NCI-H2107 treated with DMSO at 0.1 percent for 48 hours (cell line): Measurements from ENCODE around the gene CLEC4E.
"Not testable (repeated sequence)": the region's sequence is repeated elsewhere in the genome, so short reads cannot be mapped to it uniquely, and the experiment has no call there.

Source experiments
- DNase-seq: peaks from one replicate; lab custom pipeline; 2025; ENCODE audit not compliant: unreplicated experiment; lab: John Stamatoyannopoulos, UW

The CLEC4E gene

GRCh38 chr12:8540831-8541230 is at the start of gene CLEC4E:
Gene CLEC4E (minus strand): TSS chr12:8540905. CDS start chr12:8540797, 108 bp downstream.
- DNase-seq, result not testable (repeated sequence)

GRCh38 chr12:8589679-8590078 is 49.0 kb upstream of the CLEC4E start:
- DNase-seq, result no peak

GRCh38 chr12:8584478-8584877 is 43.8 kb upstream of the CLEC4E start:
- not testable (repeated sequence) for DNase-seq

- no peak for DNase-seq
Measured at GRCh38 chr12:8584004-8584403, 43.3 kb upstream of the CLEC4E start.

- no peak for DNase-seq
Measured at GRCh38 chr12:8581098-8581784, 40.5 kb upstream of the CLEC4E start.

GRCh38 chr12:8577879-8578278 is 37.2 kb upstream of the CLEC4E start:
- DNase-seq, result no peak

GRCh38 chr12:8572507-8572906 is 31.8 kb upstream of the CLEC4E start:
- DNase-seq, result no peak

- DNase-seq, result no peak
Measured at GRCh38 chr12:8566525-8566924, 25.8 kb upstream of the CLEC4E start.

GRCh38 chr12:8566052-8566451 is 25.3 kb upstream of the CLEC4E start:
- not testable (repeated sequence) for DNase-seq

- DNase-seq, result no peak
Measured at GRCh38 chr12:8564656-8565055, 24.0 kb upstream of the CLEC4E start.

GRCh38 chr12:8563356-8563755 is 22.7 kb upstream of the CLEC4E start:
- DNase-seq, result no peak

GRCh38 chr12:8562310-8562709 is 21.6 kb upstream of the CLEC4E start:
- no peak for DNase-seq

GRCh38 chr12:8561011-8561410 is 20.3 kb upstream of the CLEC4E start:
- DNase-seq, result no peak

GRCh38 chr12:8559676-8560075 is 19.0 kb upstream of the CLEC4E start:
- no peak for DNase-seq

GRCh38 chr12:8556531-8557097 is 15.9 kb upstream of the CLEC4E start:
- no peak for DNase-seq

GRCh38 chr12:8554451-8555195 is 13.9 kb upstream of the CLEC4E start:
- DNase-seq, result no peak

- peak; percentile 61 for DNase-seq
Measured at GRCh38 chr12:8553088-8553627, 12.5 kb upstream of the CLEC4E start.

- DNase-seq, result no peak
Measured at GRCh38 chr12:8549381-8549780, 8.7 kb upstream of the CLEC4E start.

GRCh38 chr12:8548192-8548591 is 7.5 kb upstream of the CLEC4E start:
- DNase-seq, result no peak

GRCh38 chr12:8547645-8548044 is 6.9 kb upstream of the CLEC4E start:
- DNase-seq, result no peak

- no peak for DNase-seq
Measured at GRCh38 chr12:8546591-8546990, 5.9 kb upstream of the CLEC4E start.

- peak; percentile 53 for DNase-seq
Measured at GRCh38 chr12:8544295-8544694, 3.6 kb upstream of the CLEC4E start.
